ENCODE data around the gene SSUH2.
"Not testable (repeated sequence)": the region's sequence is repeated elsewhere in the genome, so short reads cannot be mapped to it uniquely, and the experiment has no call there.

Gene SSUH2, protein sequence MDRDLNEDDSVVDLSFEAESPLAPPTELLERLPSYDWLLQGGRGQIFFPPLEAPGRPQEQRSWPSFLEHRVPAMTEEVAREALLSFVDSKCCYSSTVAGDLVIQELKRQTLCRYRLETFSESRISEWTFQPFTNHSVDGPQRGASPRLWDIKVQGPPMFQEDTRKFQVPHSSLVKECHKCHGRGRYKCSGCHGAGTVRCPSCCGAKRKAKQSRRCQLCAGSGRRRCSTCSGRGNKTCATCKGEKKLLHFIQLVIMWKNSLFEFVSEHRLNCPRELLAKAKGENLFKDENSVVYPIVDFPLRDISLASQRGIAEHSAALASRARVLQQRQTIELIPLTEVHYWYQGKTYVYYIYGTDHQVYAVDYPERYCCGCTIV

DNA sequence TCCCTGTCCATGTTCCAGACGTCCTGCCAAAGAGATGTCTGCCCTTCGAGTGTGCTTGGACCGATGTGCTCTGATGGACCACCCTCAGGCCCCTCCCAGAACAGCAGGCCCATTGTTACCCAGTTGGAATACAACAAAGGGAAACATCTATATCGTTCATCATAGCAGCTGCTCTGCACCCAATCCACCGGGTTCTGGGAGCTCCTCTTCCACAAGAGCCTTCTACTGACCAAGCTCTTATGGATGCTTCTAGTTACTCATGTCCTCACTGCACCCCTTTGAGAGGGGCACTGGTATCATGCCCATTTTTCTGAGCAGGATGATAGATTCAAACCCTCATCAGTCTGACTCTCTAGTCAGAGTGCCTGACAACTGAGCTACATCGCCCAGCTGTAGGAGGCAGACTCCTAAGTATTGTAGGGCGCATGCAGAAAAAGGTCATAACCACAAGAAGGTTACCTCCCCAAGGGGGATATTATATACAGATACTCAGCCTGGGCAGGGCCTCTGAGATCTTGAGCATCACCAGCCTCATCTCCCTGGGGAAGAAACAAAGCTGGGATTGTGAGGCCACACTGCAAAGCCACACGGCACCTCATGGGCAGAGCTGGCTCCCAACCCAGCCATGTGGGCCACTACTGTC is at the start of gene SSUH2:
Gene SSUH2, minus strand, starts transcription at position 51 of the 643 bp plus-strand sequence. Its CDS starts 40 bp downstream, at position 11.
- no peaks in the 10 kb centered on the region for H3K36me3 ChIP-seq (ENCODE audit: control insufficient read depth, insufficient read depth, low read length)
- H3K4me3 ChIP-seq (ENCODE audit: low read length), result no peak within 1 kb of the TSS
- H3K4me1 ChIP-seq (ENCODE audit: control insufficient read depth, insufficient read depth, low read length), result no peaks in the 10 kb centered on the region
- H3K9me3 ChIP-seq (ENCODE audit: control insufficient read depth, low read length), result no peaks in the 10 kb centered on the region
- H3K9ac ChIP-seq (ENCODE audit: low read length), result no peak within 1 kb of the TSS
- no peaks in the 10 kb centered on the region for H3K27me3 ChIP-seq (ENCODE audit: control insufficient read depth, insufficient read depth, low read length)

DNA sequence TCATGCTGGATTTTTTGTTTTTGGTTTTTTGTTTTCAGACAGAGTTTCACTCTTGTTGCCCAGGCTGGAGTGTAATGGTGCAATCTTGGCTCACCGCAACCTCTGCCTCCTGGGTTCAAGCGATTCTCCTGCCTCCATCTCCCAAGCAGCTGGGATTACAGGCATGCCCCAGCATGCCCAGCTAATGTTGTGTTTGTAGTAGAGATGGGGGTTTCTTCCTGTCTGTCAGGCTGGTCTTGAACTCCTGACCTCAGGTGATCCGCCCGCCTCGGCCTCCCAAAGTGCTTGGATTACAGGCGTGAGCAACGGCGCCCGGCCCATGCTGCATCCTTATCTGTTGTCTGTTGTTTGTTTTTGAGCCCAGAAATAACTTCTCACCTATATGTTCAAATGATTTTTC is 46.7 kb upstream of the SSUH2 start:
- not testable (repeated sequence) for H3K9me3 ChIP-seq (ENCODE audit: control insufficient read depth, low read length); H3K4me3 ChIP-seq (ENCODE audit: low read length); H3K36me3 ChIP-seq (ENCODE audit: control insufficient read depth, insufficient read depth, low read length); H3K4me1 ChIP-seq (ENCODE audit: control insufficient read depth, insufficient read depth, low read length); H3K9ac ChIP-seq (ENCODE audit: low read length); H3K27me3 ChIP-seq (ENCODE audit: control insufficient read depth, insufficient read depth, low read length)

DNA sequence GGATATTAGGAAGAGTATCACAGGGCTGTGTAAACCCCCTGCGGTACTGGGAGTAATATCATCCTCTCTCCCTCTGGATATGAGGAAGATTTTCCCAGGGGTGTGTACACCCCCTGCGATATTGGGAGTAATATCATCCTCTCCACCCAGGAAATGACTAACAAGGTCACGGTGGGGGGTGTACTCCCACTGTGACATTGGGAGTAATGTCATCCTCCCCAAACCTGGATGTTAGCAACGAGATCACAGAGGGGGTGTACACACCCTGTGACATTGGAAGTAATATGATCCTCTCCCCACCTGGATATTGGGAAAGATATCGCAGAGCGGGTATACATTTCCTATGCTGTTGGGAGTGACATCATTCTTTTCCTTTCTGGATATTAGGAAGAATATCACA is 40.4 kb upstream of the SSUH2 start:
- H3K9ac ChIP-seq (ENCODE audit: low read length); H3K27me3 ChIP-seq (ENCODE audit: control insufficient read depth, insufficient read depth, low read length); H3K4me1 ChIP-seq (ENCODE audit: control insufficient read depth, insufficient read depth, low read length); H3K4me3 ChIP-seq (ENCODE audit: low read length); H3K36me3 ChIP-seq (ENCODE audit: control insufficient read depth, insufficient read depth, low read length); H3K9me3 ChIP-seq (ENCODE audit: control insufficient read depth, low read length): not testable (repeated sequence)

GRCh38 chr3:8682850-8683574 is 38.4 kb upstream of the SSUH2 start:
- not testable (repeated sequence) for H3K9me3 ChIP-seq (ENCODE audit: control insufficient read depth, low read length); H3K36me3 ChIP-seq (ENCODE audit: control insufficient read depth, insufficient read depth, low read length); H3K4me1 ChIP-seq (ENCODE audit: control insufficient read depth, insufficient read depth, low read length); H3K4me3 ChIP-seq (ENCODE audit: low read length); H3K9ac ChIP-seq (ENCODE audit: low read length)
- peaks cover 12% of the 10 kb centered on the region for H3K27me3 ChIP-seq (ENCODE audit: control insufficient read depth, insufficient read depth, low read length)

- not testable (repeated sequence) for H3K4me3 ChIP-seq (ENCODE audit: low read length); H3K9me3 ChIP-seq (ENCODE audit: control insufficient read depth, low read length); H3K36me3 ChIP-seq (ENCODE audit: control insufficient read depth, insufficient read depth, low read length); H3K4me1 ChIP-seq (ENCODE audit: control insufficient read depth, insufficient read depth, low read length); H3K9ac ChIP-seq (ENCODE audit: low read length)
- peaks cover 12% of the 10 kb centered on the region for H3K27me3 ChIP-seq (ENCODE audit: control insufficient read depth, insufficient read depth, low read length)
These were observed 37.4 kb upstream of the SSUH2 start for GRCh38 chr3:8681881-8682538.

DNA sequence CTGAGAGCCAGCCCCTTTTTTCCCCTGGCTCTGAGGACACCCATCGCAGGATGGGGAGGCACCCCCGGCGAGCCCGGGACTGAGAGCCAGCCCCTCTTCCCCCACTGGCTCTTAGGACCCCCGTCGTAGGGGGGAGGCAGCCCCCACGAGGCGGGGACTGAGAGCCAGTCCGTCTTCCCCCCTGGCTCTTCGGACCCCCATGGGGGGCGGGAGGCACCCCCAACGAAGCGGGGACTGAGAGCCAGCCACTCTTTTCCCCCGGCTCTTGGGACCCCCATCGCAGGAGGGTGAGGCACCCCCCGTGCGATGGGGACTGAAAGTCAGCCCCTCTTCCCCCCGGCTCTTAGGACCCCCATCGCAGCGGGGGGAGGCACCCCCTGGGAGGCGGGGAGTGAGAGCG is 36.8 kb upstream of the SSUH2 start:
- H3K27me3 ChIP-seq (ENCODE audit: control insufficient read depth, insufficient read depth, low read length), result peaks cover 12% of the 10 kb centered on the region
- no peak overlapping the region for H3K4me3 ChIP-seq (ENCODE audit: low read length)

GRCh38 chr3:8679817-8680553 is 35.4 kb upstream of the SSUH2 start:
- not testable (repeated sequence) for H3K9me3 ChIP-seq (ENCODE audit: control insufficient read depth, low read length); H3K4me3 ChIP-seq (ENCODE audit: low read length); H3K36me3 ChIP-seq (ENCODE audit: control insufficient read depth, insufficient read depth, low read length); H3K4me1 ChIP-seq (ENCODE audit: control insufficient read depth, insufficient read depth, low read length); H3K9ac ChIP-seq (ENCODE audit: low read length)
- peaks cover 12% of the 10 kb centered on the region for H3K27me3 ChIP-seq (ENCODE audit: control insufficient read depth, insufficient read depth, low read length)

More for the DNA sequence above, 36.8 kb upstream of the SSUH2 start:
- no peaks in the 10 kb centered on the region for H3K9me3 ChIP-seq (ENCODE audit: control insufficient read depth, low read length)
- no peak overlapping the region for H3K9ac ChIP-seq (ENCODE audit: low read length)
- no peaks in the 10 kb centered on the region for H3K4me1 ChIP-seq (ENCODE audit: control insufficient read depth, insufficient read depth, low read length)
- no peaks in the 10 kb centered on the region for H3K36me3 ChIP-seq (ENCODE audit: control insufficient read depth, insufficient read depth, low read length)

- no peak overlapping the region for H3K9ac ChIP-seq (ENCODE audit: low read length)
- peaks cover 12% of the 10 kb centered on the region for H3K27me3 ChIP-seq (ENCODE audit: control insufficient read depth, insufficient read depth, low read length)
- H3K4me3 ChIP-seq (ENCODE audit: low read length), result no peak overlapping the region
- H3K36me3 ChIP-seq (ENCODE audit: control insufficient read depth, insufficient read depth, low read length), result no peaks in the 10 kb centered on the region
- no peaks in the 10 kb centered on the region for H3K4me1 ChIP-seq (ENCODE audit: control insufficient read depth, insufficient read depth, low read length)
- no peaks in the 10 kb centered on the region for H3K9me3 ChIP-seq (ENCODE audit: control insufficient read depth, low read length)
These were observed 34.2 kb upstream of the SSUH2 start for GRCh38 chr3:8678751-8679150.

- H3K4me1 ChIP-seq (ENCODE audit: control insufficient read depth, insufficient read depth, low read length); H3K4me3 ChIP-seq (ENCODE audit: low read length); H3K9me3 ChIP-seq (ENCODE audit: control insufficient read depth, low read length); H3K9ac ChIP-seq (ENCODE audit: low read length); H3K36me3 ChIP-seq (ENCODE audit: control insufficient read depth, insufficient read depth, low read length): not testable (repeated sequence)
- H3K27me3 ChIP-seq (ENCODE audit: control insufficient read depth, insufficient read depth, low read length), result peaks cover 12% of the 10 kb centered on the region
These were observed 32.7 kb upstream of the SSUH2 start for GRCh38 chr3:8677258-8677657.

DNA sequence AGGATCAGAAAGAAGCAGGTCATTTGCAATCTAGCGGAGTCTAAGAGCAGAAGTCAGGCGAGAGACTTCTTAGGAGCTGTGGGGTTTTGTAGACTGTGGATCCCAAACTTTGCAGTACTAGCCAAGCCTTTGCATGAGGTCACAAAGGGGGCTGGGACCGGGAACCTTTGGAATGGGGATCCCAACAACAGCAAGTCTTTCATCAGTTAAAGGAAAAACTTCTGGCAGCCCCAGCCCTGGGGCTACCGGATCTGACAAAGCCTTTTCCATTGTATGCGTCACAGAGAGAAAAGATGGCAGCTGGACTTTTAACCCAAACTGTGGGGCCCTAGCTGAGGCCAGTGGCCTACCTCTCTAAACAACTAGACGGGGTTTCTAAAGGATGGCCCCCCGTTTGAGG is 31.0 kb upstream of the SSUH2 start:
- peaks cover 12% of the 10 kb centered on the region for H3K27me3 ChIP-seq (ENCODE audit: control insufficient read depth, insufficient read depth, low read length)
- not testable (repeated sequence) for H3K9ac ChIP-seq (ENCODE audit: low read length); H3K4me3 ChIP-seq (ENCODE audit: low read length); H3K4me1 ChIP-seq (ENCODE audit: control insufficient read depth, insufficient read depth, low read length); H3K9me3 ChIP-seq (ENCODE audit: control insufficient read depth, low read length); H3K36me3 ChIP-seq (ENCODE audit: control insufficient read depth, insufficient read depth, low read length)

- H3K9ac ChIP-seq (ENCODE audit: low read length), result no peak overlapping the region
- no peaks in the 10 kb centered on the region for H3K9me3 ChIP-seq (ENCODE audit: control insufficient read depth, low read length)
- H3K36me3 ChIP-seq (ENCODE audit: control insufficient read depth, insufficient read depth, low read length), result no peaks in the 10 kb centered on the region
- H3K4me3 ChIP-seq (ENCODE audit: low read length), result no peak overlapping the region
- no peaks in the 10 kb centered on the region for H3K4me1 ChIP-seq (ENCODE audit: control insufficient read depth, insufficient read depth, low read length)
- no peaks in the 10 kb centered on the region for H3K27me3 ChIP-seq (ENCODE audit: control insufficient read depth, insufficient read depth, low read length)
These were observed 28.6 kb upstream of the SSUH2 start for GRCh38 chr3:8673083-8673737.

All from mucosa of stomach (tissue), 1 donor.